ENCODE data around the gene ZNF777.

ZNF777 gene

DNA sequence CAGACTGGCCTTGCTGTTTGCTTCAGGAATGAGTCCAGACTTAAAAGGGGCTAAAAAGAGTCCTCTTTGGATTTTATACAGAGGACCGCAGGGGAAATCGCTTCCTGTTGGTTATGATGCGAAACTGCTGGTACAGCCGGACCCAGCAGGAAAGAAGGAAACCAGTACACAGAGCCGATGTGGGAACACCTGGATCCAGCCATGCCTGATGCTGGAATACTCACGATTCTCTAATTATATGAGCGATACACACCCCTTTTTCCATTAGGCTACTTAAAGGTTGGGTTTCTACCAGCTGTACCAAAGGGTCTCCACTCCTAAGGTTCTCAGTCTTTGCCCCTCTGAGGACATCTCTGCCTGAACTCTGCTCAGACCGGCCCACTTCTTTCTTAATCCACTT lies 27.7 kb downstream of the ZNF777 start:
- in situ Hi-C loops (cut with HindIII; ENCODE audit: low pct_unique_long_range_greater_than_20kb, low sequenced_read_pairs) = no loop called here
- no peak for TF ChIP-seq JUND (IDR thresholded peaks at IDR 0.05; ENCODE audit: low read depth)
- DNase-seq (ENCODE audit: low read depth in 1 of 2, low spot score in 1 of 2) = no peak

DNA sequence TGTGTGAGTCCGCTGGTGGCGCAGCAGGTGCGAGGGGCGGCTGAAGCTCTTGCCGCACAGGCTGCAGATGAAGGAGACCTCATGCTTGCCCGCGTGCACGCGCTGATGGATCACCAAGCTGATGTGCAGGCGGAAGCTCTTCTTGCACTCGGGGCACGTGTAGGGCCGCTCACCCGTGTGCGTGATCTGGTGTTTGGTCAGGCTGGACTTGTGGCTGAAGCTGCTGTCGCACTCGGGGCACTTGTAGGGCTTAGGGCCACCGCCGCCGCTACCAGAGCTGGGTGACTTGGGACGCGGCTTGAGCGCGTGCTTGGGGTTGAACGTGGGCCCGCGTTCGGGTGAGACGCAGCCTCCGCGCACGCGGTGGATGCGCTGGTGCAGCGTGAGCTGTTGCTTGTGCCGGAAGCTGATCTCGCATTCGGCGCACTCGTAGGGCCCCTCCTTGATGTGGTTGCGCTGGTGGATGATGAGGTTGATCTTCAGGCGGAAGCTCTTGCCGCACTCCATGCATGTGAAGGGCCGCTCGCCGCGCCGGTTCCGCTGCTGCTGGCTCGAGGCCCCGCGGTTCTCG lies 28.7 kb downstream of the ZNF777 start:
- TF ChIP-seq JUND (IDR thresholded peaks at IDR 0.05; ENCODE audit: low read depth) = no peak
- DNase-seq (ENCODE audit: low read depth in 1 of 2, low spot score in 1 of 2) = no peak
- in situ Hi-C loops (cut with HindIII; ENCODE audit: low pct_unique_long_range_greater_than_20kb, low sequenced_read_pairs) = no loop called here

DNA sequence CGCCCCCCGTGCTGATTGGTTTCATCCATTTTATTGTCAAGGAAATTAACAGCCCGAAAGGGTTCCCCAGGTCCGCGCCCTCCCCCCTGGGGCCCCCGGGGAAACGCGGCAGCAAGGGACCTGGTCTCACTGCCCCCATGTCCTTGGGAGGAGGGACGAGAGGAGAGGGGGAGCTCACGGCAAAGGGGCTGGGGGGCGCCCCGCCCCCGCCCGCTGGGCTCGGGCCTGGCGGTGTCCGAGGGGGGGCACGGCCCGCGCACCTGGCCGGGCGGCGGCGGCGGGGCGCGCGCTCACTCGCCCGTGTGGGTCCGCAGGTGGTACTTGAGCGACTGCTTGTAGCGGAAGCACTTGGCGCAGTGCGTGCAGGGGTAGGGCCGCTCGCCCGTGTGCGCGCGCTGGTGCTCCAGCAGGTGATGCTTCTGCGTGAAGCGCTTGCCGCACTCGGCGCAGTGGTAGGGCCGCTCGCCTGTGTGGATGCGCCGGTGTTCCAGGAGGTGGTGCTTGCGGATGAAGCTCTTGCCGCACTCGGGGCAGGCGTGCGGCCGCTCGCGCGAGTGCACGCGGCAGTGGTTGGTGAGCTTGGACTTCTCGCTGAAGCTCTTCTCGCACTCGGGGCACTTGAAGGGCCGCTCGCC lies 29.3 kb downstream of the ZNF777 start:
- in situ Hi-C loops (cut with HindIII; ENCODE audit: low pct_unique_long_range_greater_than_20kb, low sequenced_read_pairs) = no loop called here
- no peak for TF ChIP-seq JUND (IDR thresholded peaks at IDR 0.05; ENCODE audit: low read depth)

DNA sequence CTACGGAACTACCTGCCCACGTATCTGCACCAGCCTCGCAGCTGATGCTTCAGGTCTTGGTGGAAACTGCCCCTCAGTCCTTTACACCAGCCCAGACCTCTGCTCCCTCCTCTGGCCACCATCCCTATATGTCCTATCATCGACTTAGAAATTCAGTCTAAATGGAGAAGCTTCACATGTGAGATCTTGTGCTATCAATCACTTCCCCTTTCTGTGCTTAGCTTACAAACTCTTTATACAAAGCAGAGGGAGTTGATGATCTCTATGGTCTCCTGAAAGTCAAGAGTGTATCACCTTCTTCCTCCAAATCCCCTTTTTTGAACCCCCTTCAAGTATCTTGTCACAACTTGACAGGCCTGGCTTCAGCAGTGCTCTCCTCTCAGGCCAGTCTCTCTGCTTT lies 30.7 kb downstream of the ZNF777 start:
- no peak for DNase-seq (ENCODE audit: low read depth in 1 of 2, low spot score in 1 of 2)
- TF ChIP-seq JUND (IDR thresholded peaks at IDR 0.05; ENCODE audit: low read depth) = no peak
- in situ Hi-C loops (cut with HindIII; ENCODE audit: low pct_unique_long_range_greater_than_20kb, low sequenced_read_pairs) = no loop called here

More for the DNA sequence above, 29.3 kb downstream of the ZNF777 start:
- no peak for DNase-seq (ENCODE audit: low read depth in 1 of 2, low spot score in 1 of 2)

DNA sequence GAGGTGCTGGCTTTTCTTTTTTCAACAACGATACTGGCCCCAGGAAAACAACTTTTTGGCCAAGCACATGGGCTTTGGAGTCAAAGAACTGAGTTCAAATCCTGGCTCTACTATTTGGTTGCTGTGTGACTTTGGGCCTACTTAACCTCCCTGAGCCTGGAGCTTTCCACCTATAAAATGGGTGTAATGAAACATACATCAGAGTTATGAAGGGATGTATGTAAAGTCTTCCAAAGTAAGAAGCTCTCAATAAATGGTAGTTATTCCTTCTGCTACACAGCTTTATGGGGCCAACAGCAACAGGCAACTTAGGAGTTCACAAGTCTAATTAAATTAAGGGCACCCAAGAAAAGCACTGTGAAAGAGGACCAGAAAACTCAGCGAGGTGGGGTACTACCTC lies 33.0 kb downstream of the ZNF777 start:
- in situ Hi-C loops (cut with HindIII; ENCODE audit: low pct_unique_long_range_greater_than_20kb, low sequenced_read_pairs) = no loop called here
- TF ChIP-seq JUND (IDR thresholded peaks at IDR 0.05; ENCODE audit: low read depth) = no peak
- DNase-seq (ENCODE audit: low read depth in 1 of 2, low spot score in 1 of 2) = no peak

DNA sequence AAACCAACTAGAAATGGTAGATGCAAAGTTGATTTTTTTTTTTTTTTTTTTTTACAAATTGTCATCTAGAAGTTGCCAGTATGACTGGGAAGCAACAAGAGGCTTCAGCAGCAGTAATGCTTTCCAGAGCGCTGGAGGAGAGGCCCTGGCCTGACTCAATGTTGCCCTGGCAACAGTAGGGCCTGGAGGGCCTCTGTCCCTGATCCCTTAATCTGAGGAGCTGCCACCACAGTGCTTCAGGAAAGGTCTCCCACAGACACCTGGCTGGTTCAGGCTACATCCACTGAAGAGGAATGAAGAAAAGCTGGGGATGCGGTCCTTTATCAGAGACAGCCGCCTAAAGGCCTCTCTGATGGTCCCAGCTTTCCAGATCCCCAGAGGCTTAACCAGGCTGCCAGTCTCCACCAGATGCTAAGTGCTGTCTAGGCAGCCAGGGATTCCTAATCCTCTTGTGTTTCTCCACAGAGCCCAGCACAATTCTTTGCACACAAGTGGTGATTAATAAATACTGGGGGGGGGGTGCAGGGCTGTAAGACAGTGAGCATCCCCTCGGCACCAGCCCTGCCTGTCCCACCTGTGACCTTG lies 33.7 kb downstream of the ZNF777 start:
- no peak for DNase-seq (ENCODE audit: low read depth in 1 of 2, low spot score in 1 of 2)
- in situ Hi-C loops (cut with HindIII; ENCODE audit: low pct_unique_long_range_greater_than_20kb, low sequenced_read_pairs) = no loop called here
- TF ChIP-seq JUND (IDR thresholded peaks at IDR 0.05; ENCODE audit: low read depth) = no peak

DNA sequence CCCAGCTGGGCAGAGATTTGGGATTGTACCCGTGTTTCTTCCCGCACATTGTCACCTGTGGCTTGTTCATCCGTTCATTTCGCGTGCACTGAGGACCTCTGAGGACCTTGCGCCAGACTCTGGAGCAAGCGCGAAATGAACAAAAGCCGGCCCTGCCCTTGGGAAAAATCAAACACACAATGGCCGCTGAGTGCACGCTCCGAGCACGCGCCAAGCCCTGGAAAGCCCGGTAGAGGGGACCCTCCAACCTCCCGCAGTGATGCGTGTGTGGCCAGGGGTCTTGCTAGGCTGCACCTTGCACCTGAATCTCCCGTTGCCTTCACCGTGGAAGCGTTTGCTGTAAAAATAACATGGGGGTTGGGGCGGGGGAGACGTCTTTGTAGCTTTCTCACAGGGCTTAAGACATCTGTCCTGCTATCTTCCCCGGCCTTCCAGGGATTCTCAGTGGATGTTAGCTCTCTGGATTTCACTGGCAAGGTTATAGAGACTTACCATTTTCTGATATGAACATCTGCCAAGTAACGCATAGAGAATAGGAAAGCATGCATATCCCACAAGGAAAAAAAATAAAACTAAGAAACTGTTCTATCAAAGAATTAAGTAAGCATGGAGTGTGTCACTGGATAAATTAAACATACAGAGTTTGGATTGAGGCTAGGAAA lies 37.3 kb downstream of the ZNF777 start:
- no peak for TF ChIP-seq JUND (IDR thresholded peaks at IDR 0.05; ENCODE audit: low read depth)
- DNase-seq (ENCODE audit: low read depth in 1 of 2, low spot score in 1 of 2) = no peak
- in situ Hi-C loops (cut with HindIII; ENCODE audit: low pct_unique_long_range_greater_than_20kb, low sequenced_read_pairs) = no loop called here

DNA sequence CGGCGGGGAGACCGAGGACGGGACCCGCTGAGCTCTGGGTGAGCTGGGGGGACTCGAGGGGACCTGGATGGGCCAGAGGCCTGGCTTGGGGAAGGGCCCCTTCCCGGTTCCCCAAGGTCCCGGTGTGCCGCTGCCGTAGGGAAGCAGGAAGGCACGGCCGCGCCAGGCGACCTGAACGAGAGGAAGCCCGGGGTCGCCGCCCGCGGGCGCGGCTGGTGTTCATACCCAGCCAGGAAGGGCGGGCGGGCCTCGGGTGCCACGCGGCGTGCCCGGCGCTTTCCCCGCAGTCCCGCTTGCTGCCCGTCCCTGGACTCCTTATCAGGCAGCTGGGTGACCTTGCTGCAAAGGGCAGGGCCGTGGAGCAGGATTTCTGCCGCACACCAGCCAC lies 38.0 kb downstream of the ZNF777 start:
- in situ Hi-C loops (cut with HindIII; ENCODE audit: low pct_unique_long_range_greater_than_20kb, low sequenced_read_pairs) = no loop called here
- no peak for DNase-seq (ENCODE audit: low read depth in 1 of 2, low spot score in 1 of 2)
- TF ChIP-seq JUND (IDR thresholded peaks at IDR 0.05; ENCODE audit: low read depth) = no peak

DNA sequence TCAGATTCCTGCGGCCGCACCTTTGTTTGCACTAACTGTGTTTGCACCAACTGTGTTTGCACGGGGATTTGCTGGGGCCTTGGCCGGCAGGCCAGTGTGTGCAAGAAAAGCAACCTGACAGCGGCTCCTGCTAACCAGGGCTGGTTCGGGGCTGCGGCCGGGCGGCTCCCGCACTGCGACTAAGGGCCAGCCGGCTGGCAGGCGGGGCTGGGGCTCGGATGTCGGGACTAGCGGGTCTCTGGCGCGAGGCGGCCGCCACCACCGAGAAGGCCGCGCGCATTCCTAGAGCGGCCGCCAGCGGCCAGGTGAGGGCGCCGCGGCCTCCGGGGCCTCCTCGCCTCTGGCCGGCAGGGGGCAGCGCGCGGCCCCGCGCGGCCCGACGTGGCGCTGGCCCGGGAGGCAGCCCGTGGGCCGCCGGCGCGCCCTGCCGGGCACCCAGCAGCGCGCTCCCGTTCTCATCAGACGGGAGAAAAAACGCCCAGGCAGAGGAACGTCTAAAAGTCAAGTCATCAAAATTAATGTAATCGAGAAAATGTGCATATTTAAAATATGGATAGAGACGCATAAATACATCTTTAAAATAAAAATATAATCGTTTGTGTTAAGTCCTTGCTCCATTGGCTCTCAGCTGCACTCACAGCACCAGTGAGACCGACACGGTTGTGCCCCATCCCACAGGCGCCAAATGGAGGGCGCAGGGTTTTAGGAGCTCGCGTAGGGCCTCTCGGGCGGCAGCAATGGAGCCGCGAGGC lies 38.5 kb downstream of the ZNF777 start:
- in situ Hi-C loops (cut with HindIII; ENCODE audit: low pct_unique_long_range_greater_than_20kb, low sequenced_read_pairs) = no loop called here
- TF ChIP-seq JUND (IDR thresholded peaks at IDR 0.05; ENCODE audit: low read depth) = no peak
- peak; percentile 77 to 88 for DNase-seq (ENCODE audit: low read depth in 1 of 2, low spot score in 1 of 2)

DNA sequence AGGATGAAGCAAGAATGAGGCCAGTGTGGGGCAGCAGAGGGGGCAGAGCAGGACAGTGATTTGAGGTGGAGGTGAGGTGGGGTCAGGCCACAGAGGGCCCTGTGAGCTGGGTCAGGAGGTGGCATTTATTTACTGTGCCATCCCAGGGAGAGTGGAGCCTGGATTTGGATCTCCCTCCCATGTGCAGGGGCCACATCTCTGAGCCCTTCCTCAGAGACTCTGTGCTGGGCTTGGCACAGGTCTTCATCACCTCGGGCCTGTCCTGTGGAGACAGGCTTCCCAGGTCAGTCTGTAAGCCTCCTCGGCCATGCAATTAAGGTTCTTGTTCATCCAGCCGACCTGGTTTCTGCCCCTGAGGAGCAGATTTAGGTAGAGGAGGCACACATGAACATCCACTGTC lies 40.9 kb downstream of the ZNF777 start:
- no peak for TF ChIP-seq JUND (IDR thresholded peaks at IDR 0.05; ENCODE audit: low read depth)
- no peak for DNase-seq (ENCODE audit: low read depth in 1 of 2, low spot score in 1 of 2)

DNA sequence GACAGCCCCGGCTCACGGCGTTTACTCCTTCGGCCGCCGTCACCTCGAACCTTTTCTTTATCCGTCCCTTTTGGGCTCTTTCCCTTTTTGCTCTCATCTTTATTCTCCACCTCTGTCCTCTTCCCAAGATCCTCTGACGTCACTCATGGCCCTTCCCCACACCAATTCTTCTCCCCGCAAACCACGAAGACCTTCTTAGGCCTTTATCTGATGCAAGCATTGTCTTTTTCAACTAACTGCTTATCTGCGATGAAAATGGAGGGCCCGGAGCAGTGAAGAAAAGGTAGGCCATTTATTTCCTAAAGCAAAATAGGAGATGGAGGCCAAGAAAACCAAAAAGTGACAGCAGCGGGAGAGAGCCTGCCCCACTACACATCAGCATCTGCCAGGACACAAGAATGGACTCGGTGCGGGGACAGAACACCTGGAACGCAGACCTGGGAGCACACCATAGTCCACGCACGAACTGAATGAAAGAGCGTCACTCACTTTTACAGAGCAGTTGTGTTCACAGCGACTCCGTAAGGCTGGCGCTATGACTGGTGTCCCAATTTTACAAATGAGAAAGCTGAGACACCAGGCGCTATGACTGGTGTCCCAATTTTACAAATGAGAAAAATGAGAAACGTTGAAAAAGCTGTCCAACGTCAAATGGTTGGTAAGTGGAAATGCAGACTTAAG lies 45.3 kb downstream of the ZNF777 start:
- no peak for TF ChIP-seq JUND (IDR thresholded peaks at IDR 0.05; ENCODE audit: low read depth)
- in situ Hi-C loops (cut with HindIII; ENCODE audit: low pct_unique_long_range_greater_than_20kb, low sequenced_read_pairs) = no loop called here
- no peak for DNase-seq (ENCODE audit: low read depth in 1 of 2, low spot score in 1 of 2)

More for the DNA sequence above, 40.9 kb downstream of the ZNF777 start:
- in situ Hi-C loops (cut with HindIII; ENCODE audit: low pct_unique_long_range_greater_than_20kb, low sequenced_read_pairs) = no loop called here

DNA sequence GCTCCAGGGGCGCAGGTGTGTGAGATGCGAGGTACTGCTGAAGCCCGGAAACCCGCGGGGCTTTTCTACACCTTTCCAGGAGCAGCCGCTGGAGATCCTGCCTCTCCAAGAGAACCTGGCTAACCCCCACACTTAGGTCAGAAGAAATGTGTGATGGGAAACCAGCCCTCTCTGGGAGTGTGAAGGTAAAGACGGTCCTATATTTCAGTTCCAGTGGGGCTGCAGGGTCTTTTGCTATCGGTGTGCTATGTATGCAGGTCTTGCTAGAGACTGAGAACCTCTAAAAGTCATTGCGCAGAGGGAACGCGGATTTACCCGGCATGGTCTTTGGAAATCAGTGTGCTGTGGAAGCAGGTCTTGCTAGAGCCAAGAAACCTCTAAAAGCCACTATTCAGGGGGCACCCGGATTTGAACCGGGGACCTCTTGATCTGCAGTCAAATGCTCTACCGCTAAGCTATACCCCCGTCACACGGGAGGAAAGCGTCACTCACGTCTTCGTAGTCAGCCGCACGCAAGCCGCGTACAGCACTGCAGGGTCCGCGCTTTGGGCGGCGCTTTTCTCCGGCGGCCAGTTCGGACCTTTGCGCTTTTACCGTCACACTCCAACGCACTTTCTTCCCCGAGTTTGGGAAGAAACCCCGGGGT lies 46.0 kb downstream of the ZNF777 start:
- TF ChIP-seq JUND (IDR thresholded peaks at IDR 0.05; ENCODE audit: low read depth) = no peak
- in situ Hi-C loops (cut with HindIII; ENCODE audit: low pct_unique_long_range_greater_than_20kb, low sequenced_read_pairs) = no loop called here

More for the DNA sequence above, 46.0 kb downstream of the ZNF777 start:
- no peak for DNase-seq (ENCODE audit: low read depth in 1 of 2, low spot score in 1 of 2)

All from T47D (cell line).